Mucosa of stomach (tissue), 1 donor: ENCODE data around the gene ZNF839.

Source experiments
- H3K27me3 ChIP-seq: one replicate; pipeline ENCODE4 v1.7.0; 2013; ENCODE audit warnings: mild to moderate bottlenecking, low read length; ENCODE audit not compliant: control insufficient read depth, insufficient read depth
- H3K36me3 ChIP-seq: one replicate; pipeline ENCODE4 v1.7.0; 2013; ENCODE audit warnings: low read length; ENCODE audit not compliant: control insufficient read depth, insufficient read depth
- H3K4me1 ChIP-seq: one replicate; pipeline ENCODE4 v1.7.0; 2013; ENCODE audit warnings: mild to moderate bottlenecking, low read length; ENCODE audit not compliant: control insufficient read depth, insufficient read depth
- H3K4me3 ChIP-seq: one replicate; pipeline ENCODE4 v1.7.0; 2013; ENCODE audit warnings: low read length
- H3K9ac ChIP-seq: one replicate; pipeline ENCODE4 v1.7.0; 2013; ENCODE audit warnings: mild to moderate bottlenecking, low read length, moderate library complexity
- H3K9me3 ChIP-seq: one replicate; pipeline ENCODE4 v1.7.0; 2013; ENCODE audit warnings: mild to moderate bottlenecking, low read length, moderate library complexity; ENCODE audit not compliant: control insufficient read depth
- donor health status: Pancreatic carcinoma.

ZNF839 gene

DNA sequence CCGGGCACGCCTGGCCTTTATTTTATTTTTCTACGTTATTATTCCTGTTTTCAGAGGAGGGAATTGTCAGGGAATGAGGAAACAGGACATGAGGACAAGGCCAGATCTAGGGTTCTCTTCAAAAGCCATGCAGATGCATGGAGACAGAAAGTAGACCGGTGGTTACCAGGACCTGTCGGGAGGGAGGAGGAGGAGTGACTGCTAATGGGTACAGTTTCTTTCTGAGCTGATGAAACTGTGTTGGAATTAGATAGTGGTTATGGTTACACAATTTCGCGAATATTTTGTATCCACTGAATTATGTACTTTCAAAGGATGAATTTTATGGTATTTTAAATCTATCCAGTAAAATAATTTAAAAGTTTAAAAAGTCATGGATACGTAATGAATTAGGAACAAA is 11.3 kb downstream of the ZNF839 start:
- Histone ChIP-seq H3K4me3 (no peak overlapping the region), H3K9ac (no peak overlapping the region), H3K9me3 (no peaks in the 10 kb centered on the region), H3K4me1 (no peaks in the 10 kb centered on the region), H3K36me3 (no peaks in the 10 kb centered on the region), H3K27me3 (no peaks in the 10 kb centered on the region)

DNA sequence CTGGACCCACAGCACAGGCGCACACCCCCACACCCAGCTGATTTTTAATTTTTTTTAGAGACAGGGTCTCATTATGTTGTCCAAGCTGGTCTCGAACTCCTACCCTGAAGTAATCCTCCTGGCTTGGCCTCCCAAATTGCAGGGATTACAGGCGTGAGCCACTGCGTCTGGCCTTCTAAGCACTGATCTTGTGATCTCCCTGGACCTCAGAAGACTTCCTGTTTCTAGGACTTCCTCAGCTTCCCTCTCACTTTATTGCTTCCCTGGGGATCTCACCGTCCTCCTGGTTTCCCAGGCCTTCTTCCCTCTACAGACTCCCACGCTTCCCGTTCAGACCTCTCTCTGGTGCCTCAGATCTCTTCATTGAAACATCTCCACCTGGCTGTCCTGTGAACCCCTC is 13.8 kb downstream of the ZNF839 start:
- Histone ChIP-seq H3K27me3 (no peaks in the 10 kb centered on the region), H3K9me3 (no peaks in the 10 kb centered on the region), H3K4me1 (no peaks in the 10 kb centered on the region), H3K36me3 (no peaks in the 10 kb centered on the region), H3K4me3 (no peak overlapping the region), H3K9ac (no peak overlapping the region)

DNA sequence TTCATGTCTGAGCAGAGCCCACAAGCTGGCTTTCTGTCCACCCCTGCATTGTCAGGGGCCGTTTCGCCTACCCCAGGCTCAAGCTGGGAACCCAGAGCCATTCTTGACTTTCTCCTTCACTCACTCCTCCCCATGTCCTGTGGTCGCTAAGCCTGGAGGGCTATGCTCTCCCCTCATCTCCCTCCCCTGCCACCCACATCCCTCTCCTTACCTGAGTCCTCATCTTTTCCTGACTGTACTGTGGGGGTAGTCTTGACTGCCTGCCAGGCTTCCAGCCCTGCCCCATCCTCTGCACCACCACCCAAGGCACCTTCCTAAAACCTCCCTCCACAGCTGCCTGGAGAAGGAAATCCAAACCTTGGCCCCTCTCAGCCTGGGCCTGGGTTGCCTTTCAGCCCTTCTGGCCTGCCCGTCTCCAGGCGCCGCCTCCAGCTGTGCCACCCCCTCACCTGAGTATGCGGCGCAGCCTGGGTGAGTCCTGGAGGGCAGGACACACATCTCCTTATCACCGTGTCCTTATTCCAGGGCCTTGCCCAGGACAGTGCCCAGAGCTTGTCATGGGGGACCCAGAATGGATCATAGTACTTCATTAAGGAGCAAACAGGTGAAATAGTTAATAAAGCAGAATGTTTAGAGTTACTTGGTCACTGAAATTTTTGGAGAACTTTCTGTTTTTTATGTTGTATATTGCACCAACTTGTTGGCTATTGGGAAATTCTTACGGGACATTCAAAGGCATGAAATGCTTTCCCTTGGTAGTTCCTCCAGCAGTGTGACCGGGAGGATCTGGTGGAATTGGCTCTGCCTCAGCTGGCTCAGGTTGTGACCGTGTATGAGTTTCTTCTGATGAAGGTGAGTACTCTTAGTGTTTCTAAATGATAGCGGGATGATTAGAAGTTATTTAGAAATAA is 14.5 kb downstream of the ZNF839 start:
- no peaks in the 10 kb centered on the region for H3K9me3 ChIP-seq
- H3K27me3 ChIP-seq, result no peaks in the 10 kb centered on the region
- H3K4me1 ChIP-seq, result no peaks in the 10 kb centered on the region
- no peaks in the 10 kb centered on the region for H3K36me3 ChIP-seq
- H3K4me3 ChIP-seq, result no peak overlapping the region
- no peak overlapping the region for H3K9ac ChIP-seq

DNA sequence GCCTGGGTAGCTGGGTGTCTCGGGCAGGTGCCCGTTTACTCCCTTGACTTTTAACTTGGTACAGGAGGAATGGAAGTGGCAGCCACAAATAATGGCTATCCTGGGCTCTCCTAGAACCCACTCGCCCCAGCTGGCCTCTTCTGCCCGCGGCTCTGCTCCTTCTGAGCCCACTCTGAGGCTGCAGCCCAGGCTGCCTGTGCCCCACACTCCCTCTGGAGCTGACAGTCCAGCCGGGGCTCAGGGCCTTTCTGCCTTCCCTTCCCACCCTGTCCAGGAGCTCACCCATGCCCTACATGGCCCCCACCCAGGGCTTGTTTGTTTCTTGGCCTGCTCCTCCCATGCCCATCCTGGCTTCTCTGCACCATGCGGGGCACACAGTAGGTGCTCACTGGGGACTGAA is 15.6 kb downstream of the ZNF839 start:
- Histone ChIP-seq H3K9me3 (no peaks in the 10 kb centered on the region), H3K36me3 (no peaks in the 10 kb centered on the region), H3K4me3 (no peak overlapping the region), H3K4me1 (no peaks in the 10 kb centered on the region), H3K27me3 (no peaks in the 10 kb centered on the region), H3K9ac (no peak overlapping the region)

DNA sequence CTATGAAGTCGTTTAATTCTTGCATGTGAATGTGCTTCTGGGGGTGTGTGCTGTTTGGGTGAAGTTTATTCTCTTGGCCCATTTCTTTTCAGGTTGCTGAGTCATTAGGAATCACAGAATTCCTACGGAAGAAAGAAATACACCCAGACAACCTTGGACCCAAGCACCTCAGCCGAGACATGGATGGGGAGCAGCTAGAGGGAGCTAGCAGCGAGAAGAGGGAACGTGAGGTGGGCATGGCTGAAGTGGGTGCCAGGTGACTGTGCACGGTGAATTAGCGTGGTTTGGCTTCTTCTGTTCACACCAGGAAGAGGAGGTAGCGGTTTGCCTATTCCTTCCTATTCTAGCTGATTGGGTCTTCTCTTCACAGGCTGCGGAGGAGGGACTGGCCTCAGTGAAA is 19.2 kb downstream of the ZNF839 start:
- Histone ChIP-seq H3K36me3 (no peaks in the 10 kb centered on the region), H3K9ac (no peak overlapping the region), H3K4me1 (no peaks in the 10 kb centered on the region), H3K4me3 (no peak overlapping the region), H3K27me3 (no peaks in the 10 kb centered on the region), H3K9me3 (no peaks in the 10 kb centered on the region)

DNA sequence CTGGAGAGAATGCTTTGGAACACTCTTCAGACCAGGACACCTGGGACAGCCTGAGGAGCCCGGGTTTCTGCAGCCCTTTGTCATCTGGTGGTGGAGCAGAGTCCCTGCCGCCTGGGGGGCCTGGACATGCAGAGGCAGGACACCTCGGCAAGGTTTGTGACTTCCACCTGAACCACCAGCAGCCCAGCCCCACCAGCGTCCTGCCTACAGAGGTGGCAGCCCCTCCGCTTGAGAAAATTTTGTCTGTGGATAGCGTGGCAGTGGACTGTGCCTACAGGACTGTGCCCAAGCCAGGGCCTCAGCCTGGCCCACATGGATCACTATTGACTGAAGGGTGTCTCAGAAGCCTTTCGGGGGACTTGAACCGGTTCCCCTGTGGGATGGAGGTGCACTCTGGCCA is 22.0 kb downstream of the ZNF839 start:
- no peaks in the 10 kb centered on the region for H3K4me1 ChIP-seq
- no peak overlapping the region for H3K4me3 ChIP-seq
- peaks cover 8% of the 10 kb centered on the region for H3K36me3 ChIP-seq
- no peak overlapping the region for H3K9ac ChIP-seq
- no peaks in the 10 kb centered on the region for H3K9me3 ChIP-seq
- no peaks in the 10 kb centered on the region for H3K27me3 ChIP-seq

DNA sequence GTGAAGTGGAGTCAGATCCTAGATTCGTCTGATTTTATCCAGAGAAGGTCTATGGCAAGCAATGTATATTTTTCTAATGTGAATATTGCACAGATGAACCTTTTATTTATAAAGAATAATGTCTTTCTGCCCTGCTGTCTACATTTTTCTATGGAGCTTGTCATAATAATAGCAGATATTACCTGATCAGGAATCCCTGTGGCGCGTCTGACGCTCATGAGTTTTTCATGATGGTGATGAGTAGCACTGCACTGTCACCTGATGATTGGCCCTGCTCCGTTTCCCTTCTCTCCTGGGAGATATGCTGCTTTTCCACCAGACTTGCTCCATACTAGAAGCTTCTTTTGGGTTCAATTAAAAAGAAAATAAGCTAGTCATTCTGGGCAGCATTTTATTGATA is 22.7 kb downstream of the ZNF839 start:
- H3K27me3 ChIP-seq, result no peaks in the 10 kb centered on the region
- no peaks in the 10 kb centered on the region for H3K4me1 ChIP-seq
- H3K36me3 ChIP-seq, result peaks cover 8% of the 10 kb centered on the region
- H3K9ac ChIP-seq, result no peak overlapping the region
- H3K9me3 ChIP-seq, result no peaks in the 10 kb centered on the region
- H3K4me3 ChIP-seq, result no peak overlapping the region

DNA sequence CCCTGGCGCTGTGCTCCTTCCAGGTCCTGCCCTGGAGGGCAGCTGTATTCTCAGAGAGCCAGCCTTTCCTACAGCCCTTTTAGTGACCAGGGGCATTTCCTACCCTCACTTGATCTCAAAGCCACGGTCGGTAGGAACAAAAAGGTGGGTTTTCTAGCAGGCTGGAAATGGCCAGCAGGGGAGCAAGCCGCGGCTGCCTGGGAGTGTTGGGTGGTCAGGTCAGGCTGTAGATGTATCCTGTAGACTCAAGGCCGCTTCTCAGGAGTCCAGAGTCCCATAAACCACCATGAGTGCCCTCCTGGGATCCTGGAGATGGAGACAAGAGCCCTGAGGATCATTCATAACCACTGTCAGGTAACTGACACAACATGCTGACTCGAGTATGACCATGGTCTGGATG is 24.5 kb downstream of the ZNF839 start:
- Histone ChIP-seq H3K4me1 (no peaks in the 10 kb centered on the region), H3K9ac (no peak overlapping the region), H3K36me3 (peaks cover 8% of the 10 kb centered on the region), H3K4me3 (no peak overlapping the region), H3K9me3 (no peaks in the 10 kb centered on the region), H3K27me3 (no peaks in the 10 kb centered on the region)

DNA sequence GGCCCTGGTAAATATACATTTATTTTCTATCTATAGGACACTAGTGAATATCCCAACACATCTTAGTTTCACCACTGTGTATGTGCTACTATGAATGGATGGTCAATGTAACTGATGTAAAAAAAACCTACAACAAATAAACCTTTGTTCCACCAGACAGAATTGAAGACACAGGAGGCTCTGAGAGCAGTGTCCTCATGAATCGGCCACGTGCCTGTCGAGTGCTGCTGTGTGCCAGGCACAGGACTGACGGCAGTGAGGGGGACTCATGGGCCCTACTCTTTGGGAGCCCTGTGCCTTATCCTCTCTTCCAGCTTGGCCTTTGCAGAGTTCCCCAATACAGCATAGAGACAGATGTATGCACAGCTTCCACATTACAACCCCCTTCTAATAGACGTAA is 24.9 kb downstream of the ZNF839 start:
- H3K36me3 ChIP-seq, result peaks cover 8% of the 10 kb centered on the region
- no peaks in the 10 kb centered on the region for H3K27me3 ChIP-seq
- no peak overlapping the region for H3K4me3 ChIP-seq
- no peaks in the 10 kb centered on the region for H3K4me1 ChIP-seq
- H3K9ac ChIP-seq, result no peak overlapping the region
- H3K9me3 ChIP-seq, result no peaks in the 10 kb centered on the region

DNA sequence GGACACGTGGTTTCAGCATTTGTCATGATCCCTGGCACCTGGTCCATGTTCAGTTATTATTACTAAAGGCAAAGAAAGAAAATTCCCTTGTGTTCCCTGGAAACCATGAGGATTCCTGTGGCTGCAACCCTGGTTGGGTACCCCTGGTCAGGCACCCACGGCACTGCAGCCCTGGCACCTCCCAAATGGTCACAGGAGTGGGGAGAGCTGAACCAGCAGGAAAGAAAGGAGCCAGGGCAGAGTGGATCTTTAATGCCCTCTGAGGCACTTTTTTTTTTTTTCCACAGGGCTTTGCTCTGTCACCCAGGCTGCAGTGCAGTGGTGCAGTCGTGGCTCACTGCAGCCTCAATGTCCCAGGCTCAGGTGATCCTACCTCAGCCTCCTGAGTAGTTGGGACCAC is 25.7 kb downstream of the ZNF839 start:
- H3K9me3 ChIP-seq, result no peaks in the 10 kb centered on the region
- H3K27me3 ChIP-seq, result no peaks in the 10 kb centered on the region
- H3K4me3 ChIP-seq, result no peak overlapping the region
- H3K4me1 ChIP-seq, result no peaks in the 10 kb centered on the region
- peaks cover 8% of the 10 kb centered on the region for H3K36me3 ChIP-seq
- H3K9ac ChIP-seq, result no peak overlapping the region

DNA sequence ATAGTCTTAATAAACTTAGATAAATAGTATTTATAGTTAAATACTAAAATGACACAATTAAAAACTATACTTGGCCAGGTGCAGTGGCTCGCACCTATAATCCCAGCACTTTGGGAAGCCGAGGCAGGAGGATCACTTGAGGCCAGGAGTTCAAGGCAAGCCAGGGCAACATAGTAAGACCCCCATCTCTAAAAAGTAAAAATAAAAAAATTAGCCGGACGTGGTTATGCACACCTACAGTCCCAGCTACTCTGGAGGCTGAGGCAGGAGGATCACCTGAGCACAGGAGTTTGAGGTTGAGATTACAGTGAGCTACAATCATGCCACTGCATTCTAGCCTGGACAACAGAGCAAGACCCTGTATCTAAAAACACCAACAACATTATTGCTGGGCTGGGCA is 27.1 kb downstream of the ZNF839 start:
- Histone ChIP-seq H3K4me1 (no peaks in the 10 kb centered on the region), H3K9ac (no peak overlapping the region), H3K36me3 (peaks cover 8% of the 10 kb centered on the region), H3K4me3 (no peak overlapping the region), H3K27me3 (no peaks in the 10 kb centered on the region), H3K9me3 (no peaks in the 10 kb centered on the region)

DNA sequence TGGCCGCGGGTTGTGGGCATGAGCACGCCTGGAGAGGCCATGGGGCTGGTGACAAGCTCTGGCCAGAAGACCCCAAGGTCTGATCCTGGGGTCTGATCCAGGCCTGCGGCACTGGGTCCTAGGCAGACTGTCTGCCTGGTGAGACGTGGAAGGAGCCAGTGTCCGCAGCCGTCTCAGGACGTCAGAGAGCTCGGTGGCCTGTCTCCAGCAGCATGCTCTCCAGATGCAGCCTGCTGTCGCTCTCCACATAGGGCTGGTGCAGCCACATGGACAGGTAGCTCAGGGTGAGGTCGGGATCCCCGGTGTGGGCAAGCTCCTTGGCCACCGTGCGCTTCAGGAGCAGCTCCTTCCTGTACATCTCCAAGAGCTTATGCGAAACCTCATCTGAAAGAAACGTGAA is 28.8 kb downstream of the ZNF839 start:
- Histone ChIP-seq H3K9me3 (no peaks in the 10 kb centered on the region), H3K36me3 (peaks cover 8% of the 10 kb centered on the region), H3K27me3 (no peaks in the 10 kb centered on the region), H3K9ac (no peak overlapping the region), H3K4me3 (no peak overlapping the region), H3K4me1 (no peaks in the 10 kb centered on the region)

DNA sequence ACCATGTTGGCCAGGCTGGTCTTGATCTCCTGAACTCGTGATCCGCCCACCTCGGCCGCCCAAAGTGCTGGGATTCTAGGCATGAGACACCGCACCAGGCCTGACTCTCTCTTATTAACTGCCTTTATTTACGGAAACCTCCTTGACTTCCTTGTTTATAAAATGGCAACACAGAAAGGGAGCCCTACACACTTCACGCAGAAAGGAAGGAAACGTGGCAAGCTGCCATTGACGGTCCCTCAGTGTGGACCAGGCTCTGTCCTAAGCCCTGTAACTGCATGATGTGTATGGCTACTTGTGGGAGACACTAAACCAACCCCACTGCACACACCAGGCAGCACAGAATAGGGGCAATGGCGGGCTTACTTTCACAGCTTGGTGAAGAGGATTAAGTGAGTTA is 31.5 kb downstream of the ZNF839 start:
- Histone ChIP-seq H3K9me3 (no peaks in the 10 kb centered on the region), H3K4me3 (no peak overlapping the region), H3K36me3 (no peaks in the 10 kb centered on the region)

More for the DNA sequence above, 31.5 kb downstream of the ZNF839 start:
- no peaks in the 10 kb centered on the region for H3K27me3 ChIP-seq
- H3K9ac ChIP-seq, result no peak overlapping the region
- no peaks in the 10 kb centered on the region for H3K4me1 ChIP-seq
